ES-I3 (cell line): ENCODE measurements around the gene ZBTB5.
A peak's percentile ranks its signal among the peaks of the same experiment; 100 is the strongest.
"Not testable (repeated sequence)": the region's sequence is repeated elsewhere in the genome, so short reads cannot be mapped to it uniquely, and the experiment has no call there.

Experiments
- H3K36me3 ChIP-seq: 2 replicates; pipeline ENCODE4 v1.6.1; 2013; ENCODE audit warnings: mild to moderate bottlenecking, low read length, control low read depth, moderate library complexity; ENCODE audit not compliant: insufficient read depth
- H3K4me1 ChIP-seq: 2 replicates; pipeline ENCODE4 v1.6.1; 2013; ENCODE audit warnings: mild to moderate bottlenecking, control low read depth, low read length; ENCODE audit not compliant: insufficient read depth
- H3K9ac ChIP-seq: 2 replicates; pipeline ENCODE4 v1.6.1; 2013; ENCODE audit warnings: low read depth, mild to moderate bottlenecking, low read length, moderate library complexity
- H3K9me3 ChIP-seq: 2 replicates; pipeline ENCODE4 v1.6.1; 2013; ENCODE audit warnings: mild to moderate bottlenecking, low read length, moderate library complexity; ENCODE audit not compliant: control insufficient read depth, insufficient read depth

ZBTB5 gene, protein sequence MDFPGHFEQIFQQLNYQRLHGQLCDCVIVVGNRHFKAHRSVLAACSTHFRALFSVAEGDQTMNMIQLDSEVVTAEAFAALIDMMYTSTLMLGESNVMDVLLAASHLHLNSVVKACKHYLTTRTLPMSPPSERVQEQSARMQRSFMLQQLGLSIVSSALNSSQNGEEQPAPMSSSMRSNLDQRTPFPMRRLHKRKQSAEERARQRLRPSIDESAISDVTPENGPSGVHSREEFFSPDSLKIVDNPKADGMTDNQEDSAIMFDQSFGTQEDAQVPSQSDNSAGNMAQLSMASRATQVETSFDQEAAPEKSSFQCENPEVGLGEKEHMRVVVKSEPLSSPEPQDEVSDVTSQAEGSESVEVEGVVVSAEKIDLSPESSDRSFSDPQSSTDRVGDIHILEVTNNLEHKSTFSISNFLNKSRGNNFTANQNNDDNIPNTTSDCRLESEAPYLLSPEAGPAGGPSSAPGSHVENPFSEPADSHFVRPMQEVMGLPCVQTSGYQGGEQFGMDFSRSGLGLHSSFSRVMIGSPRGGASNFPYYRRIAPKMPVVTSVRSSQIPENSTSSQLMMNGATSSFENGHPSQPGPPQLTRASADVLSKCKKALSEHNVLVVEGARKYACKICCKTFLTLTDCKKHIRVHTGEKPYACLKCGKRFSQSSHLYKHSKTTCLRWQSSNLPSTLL

DNA sequence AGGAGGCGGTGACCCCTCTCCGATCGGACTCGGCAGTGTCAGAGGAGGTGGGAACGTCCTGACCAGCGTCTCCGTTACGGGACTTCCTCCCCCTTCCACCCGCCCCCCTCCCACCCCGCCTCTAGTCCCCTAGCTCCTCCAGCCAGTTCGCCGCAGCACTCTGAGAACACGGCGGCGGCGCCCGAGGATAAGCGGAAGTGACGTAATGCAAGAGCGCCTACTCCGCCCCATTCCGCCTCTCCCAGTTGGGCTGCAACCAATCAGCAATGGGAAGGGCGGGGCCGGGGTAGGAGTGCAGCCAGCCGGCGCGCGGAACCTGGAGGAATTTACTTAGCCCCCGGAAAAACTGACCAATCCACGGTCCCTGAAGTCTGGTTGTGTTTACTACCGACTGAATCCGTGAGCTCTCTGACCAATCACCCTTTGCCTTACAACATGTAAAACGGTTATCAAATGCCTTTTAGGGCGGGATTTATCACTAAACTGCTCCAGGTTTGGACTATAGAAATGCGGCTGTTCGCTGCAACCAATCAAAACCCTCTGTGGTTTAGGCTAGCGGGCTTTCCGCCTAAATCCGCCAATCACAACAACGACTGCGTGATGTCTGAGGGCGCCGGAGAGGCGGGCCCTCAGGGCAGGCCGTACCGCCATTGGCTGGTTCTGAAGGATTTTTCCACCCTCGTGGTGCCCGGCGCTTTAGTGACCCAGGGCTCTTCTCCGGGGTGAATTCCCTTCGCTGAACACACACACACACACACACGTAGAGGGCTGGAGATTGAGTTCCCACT is at the start of gene ZBTB5:
Gene ZBTB5 (minus strand): TSS at position 202 of the 788 bp plus-strand sequence. CDS start 22,899 bp downstream, outside the sequence.
- no peaks in the 10 kb centered on the region for H3K36me3 ChIP-seq
- peak within 1 kb of the TSS; percentile 93 for H3K9ac ChIP-seq
- no peaks in the 10 kb centered on the region for H3K9me3 ChIP-seq
- H3K4me1 ChIP-seq, result peaks cover 9% of the 10 kb centered on the region

GRCh38 chr9:37514999-37515398 is 49.7 kb upstream of the ZBTB5 start:
- H3K9ac ChIP-seq, result no peak overlapping the region
- peaks cover 5% of the 10 kb centered on the region for H3K36me3 ChIP-seq
- no peaks in the 10 kb centered on the region; the same call in 1 of the 2 replicates for H3K4me1 ChIP-seq
- no peaks in the 10 kb centered on the region for H3K9me3 ChIP-seq

GRCh38 chr9:37514415-37514814 is 49.2 kb upstream of the ZBTB5 start:
- H3K9ac ChIP-seq, H3K9me3 ChIP-seq, H3K4me1 ChIP-seq, H3K36me3 ChIP-seq: not testable (repeated sequence)

DNA sequence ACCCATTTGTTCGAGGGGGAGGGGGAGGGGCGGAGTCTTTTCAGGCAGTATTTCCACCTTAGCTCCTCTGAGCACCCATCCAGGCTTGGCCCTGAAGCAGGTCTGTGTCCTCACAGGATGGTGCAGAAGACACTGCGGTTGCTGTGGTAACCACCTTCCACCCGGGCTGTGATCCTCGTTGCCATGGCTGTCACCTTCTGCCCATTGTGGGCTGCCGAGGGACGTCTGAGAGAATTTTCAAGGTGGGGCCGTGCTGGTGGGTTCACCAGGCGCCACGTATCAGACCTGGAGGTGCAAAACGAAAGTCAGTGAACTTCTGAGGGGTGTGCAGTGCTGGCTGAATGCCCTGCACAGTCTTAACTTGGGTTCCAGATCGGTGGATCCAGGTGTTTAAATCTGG is 47.2 kb upstream of the ZBTB5 start:
- no peaks in the 10 kb centered on the region; the same call in 1 of the 2 replicates for H3K4me1 ChIP-seq
- H3K9ac ChIP-seq, result no peak overlapping the region
- no peaks in the 10 kb centered on the region for H3K9me3 ChIP-seq
- H3K36me3 ChIP-seq, result no peaks in the 10 kb centered on the region

GRCh38 chr9:37511016-37512010 is 46.1 kb upstream of the ZBTB5 start:
- H3K9ac ChIP-seq, result no peak overlapping the region
- no peaks in the 10 kb centered on the region; the same call in 1 of the 2 replicates for H3K4me1 ChIP-seq
- no peaks in the 10 kb centered on the region for H3K9me3 ChIP-seq
- no peaks in the 10 kb centered on the region for H3K36me3 ChIP-seq

- not testable (repeated sequence) for H3K9ac ChIP-seq, H3K4me1 ChIP-seq, H3K36me3 ChIP-seq, H3K9me3 ChIP-seq
These were observed 44.8 kb upstream of the ZBTB5 start for GRCh38 chr9:37510053-37510452.

- Histone ChIP-seq H3K36me3 (no peaks in the 10 kb centered on the region; the same call in 1 of the 2 replicates), H3K9me3 (no peaks in the 10 kb centered on the region), H3K4me1 (no peaks in the 10 kb centered on the region; the same call in 1 of the 2 replicates), H3K9ac (no peak overlapping the region)
These were observed 44.3 kb upstream of the ZBTB5 start for GRCh38 chr9:37509536-37509935.

DNA sequence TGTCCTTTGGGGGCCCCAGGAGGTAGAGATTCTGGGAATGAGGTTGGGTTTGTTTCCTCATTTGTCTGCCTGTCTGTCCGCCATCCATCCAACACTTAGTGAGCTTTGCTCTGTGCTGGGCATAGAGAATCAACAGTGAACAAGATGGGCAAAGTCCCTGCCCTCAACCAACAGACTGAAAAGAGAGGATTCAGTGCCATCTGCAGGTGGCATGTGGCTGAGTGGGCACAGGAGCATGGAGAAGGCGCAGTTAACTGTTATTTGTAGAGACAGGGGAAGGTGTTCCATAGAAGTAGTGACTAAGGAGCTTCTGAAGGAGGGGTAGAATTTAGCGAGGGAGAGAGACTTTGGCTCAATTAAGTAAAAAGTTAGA is 43.6 kb upstream of the ZBTB5 start:
- no peaks in the 10 kb centered on the region; the same call in 1 of the 2 replicates for H3K36me3 ChIP-seq
- no peak overlapping the region for H3K9ac ChIP-seq
- H3K4me1 ChIP-seq, result no peaks in the 10 kb centered on the region; the same call in 1 of the 2 replicates
- no peaks in the 10 kb centered on the region for H3K9me3 ChIP-seq

DNA sequence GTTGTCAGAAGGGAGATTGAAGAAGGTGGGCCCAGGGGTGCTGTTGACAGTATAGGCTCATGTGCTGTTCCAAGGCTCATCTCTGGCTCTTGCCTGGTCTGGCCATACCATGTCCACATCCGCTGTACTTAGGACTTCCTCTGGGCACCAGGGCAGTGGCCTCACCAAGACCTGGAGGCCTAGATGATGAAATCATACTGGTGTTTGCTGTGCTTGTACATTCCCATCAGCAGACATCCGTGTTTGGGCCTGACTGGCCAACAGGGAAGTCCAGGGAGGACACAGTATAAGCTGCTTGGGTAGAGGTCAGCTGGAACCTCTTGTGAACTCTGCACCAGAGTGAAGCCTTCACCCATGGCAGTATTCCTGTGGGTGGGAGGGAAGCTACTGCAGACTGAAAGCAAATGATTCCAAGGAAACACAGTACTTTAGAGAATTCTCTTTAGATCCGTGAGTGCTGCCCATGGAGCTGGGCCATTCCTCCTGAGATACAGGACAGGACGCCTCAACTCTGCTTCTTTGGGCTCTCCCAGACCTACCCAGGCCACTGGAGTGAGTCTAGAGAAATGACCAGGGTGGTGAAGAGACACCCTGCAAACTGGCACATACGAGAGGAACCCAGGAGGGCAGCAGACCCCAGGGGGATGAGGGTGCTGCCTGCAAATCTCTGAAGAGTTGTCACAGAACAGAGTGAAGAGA is 43.0 kb upstream of the ZBTB5 start:
- no peaks in the 10 kb centered on the region for H3K9me3 ChIP-seq
- no peak overlapping the region for H3K9ac ChIP-seq
- H3K4me1 ChIP-seq, result no peaks in the 10 kb centered on the region; the same call in 1 of the 2 replicates
- peaks cover 4% of the 10 kb centered on the region for H3K36me3 ChIP-seq

DNA sequence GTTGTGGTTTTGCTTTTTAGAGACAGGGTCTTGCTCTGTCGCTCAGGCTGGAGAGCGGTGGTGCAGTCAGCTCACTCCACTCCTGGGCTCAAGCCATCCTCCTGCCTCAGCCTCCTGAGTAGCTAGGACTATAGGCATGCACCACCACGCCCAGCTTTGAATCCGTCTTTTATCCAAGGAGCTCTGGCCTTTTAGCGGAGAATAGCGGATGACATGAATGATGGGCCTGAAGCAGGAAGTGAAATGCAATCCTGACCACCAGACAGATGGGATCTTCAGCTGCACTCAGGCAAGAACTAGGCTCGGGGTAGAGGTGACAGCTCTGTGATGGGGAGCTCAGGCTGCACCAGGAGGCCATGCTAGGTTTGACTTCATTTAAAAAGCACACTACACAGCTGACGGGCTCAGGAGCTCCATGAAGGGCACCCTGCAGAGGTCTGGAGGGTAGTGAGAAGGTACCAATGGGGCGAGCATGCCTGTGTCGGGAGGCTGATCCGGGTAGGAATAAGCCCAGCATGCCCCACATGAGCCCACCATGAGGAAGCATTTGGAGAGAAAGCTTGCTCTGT is 42.4 kb upstream of the ZBTB5 start:
- Histone ChIP-seq H3K9me3 (no peaks in the 10 kb centered on the region), H3K9ac (no peak overlapping the region), H3K36me3 (peaks cover 5% of the 10 kb centered on the region), H3K4me1 (no peaks in the 10 kb centered on the region; the same call in 1 of the 2 replicates)

GRCh38 chr9:37504605-37505004 is 39.4 kb upstream of the ZBTB5 start:
- Histone ChIP-seq H3K9me3 (no peaks in the 10 kb centered on the region), H3K9ac (no peak overlapping the region), H3K36me3 (peaks cover 20% of the 10 kb centered on the region), H3K4me1 (no peaks in the 10 kb centered on the region)

- Histone ChIP-seq H3K36me3 (peaks cover 22% of the 10 kb centered on the region), H3K9me3 (no peaks in the 10 kb centered on the region), H3K9ac (no peak overlapping the region), H3K4me1 (no peaks in the 10 kb centered on the region)
These were observed 38.5 kb upstream of the ZBTB5 start for GRCh38 chr9:37503736-37504135.
